Stimulated activated naive CD8-positive, alpha-beta T cell treated with anti-CD3 and anti-CD28 coated beads, Interleukin-15, Interleukin-2, amounts not matched to agents 100 ng/mL and 50 ng/mL, for 24 hours (primary cell): ENCODE data around the gene FLNA.

Experiments
- H3K27ac Mint-ChIP-seq: one replicate; pipeline ENCODE4 v1.8.0; 2021; ENCODE audit warnings: mild to moderate bottlenecking, mixed read lengths
- H3K27me3 Mint-ChIP-seq: one replicate; pipeline ENCODE4 v1.8.0; 2021; ENCODE audit warnings: mixed read lengths
- H3K36me3 Mint-ChIP-seq: one replicate; pipeline ENCODE4 v1.8.0; 2021; ENCODE audit warnings: low read depth, mixed read lengths
- H3K4me1 Mint-ChIP-seq: one replicate; pipeline ENCODE4 v1.8.0; 2021; ENCODE audit warnings: low read depth, mixed read lengths
- H3K4me3 Mint-ChIP-seq: one replicate; pipeline ENCODE4 v1.8.0; 2021; ENCODE audit warnings: mild to moderate bottlenecking, mixed read lengths
- H3K9me3 Mint-ChIP-seq: one replicate; pipeline ENCODE4 v1.8.0; 2021; ENCODE audit warnings: mixed read lengths

FLNA gene, protein sequence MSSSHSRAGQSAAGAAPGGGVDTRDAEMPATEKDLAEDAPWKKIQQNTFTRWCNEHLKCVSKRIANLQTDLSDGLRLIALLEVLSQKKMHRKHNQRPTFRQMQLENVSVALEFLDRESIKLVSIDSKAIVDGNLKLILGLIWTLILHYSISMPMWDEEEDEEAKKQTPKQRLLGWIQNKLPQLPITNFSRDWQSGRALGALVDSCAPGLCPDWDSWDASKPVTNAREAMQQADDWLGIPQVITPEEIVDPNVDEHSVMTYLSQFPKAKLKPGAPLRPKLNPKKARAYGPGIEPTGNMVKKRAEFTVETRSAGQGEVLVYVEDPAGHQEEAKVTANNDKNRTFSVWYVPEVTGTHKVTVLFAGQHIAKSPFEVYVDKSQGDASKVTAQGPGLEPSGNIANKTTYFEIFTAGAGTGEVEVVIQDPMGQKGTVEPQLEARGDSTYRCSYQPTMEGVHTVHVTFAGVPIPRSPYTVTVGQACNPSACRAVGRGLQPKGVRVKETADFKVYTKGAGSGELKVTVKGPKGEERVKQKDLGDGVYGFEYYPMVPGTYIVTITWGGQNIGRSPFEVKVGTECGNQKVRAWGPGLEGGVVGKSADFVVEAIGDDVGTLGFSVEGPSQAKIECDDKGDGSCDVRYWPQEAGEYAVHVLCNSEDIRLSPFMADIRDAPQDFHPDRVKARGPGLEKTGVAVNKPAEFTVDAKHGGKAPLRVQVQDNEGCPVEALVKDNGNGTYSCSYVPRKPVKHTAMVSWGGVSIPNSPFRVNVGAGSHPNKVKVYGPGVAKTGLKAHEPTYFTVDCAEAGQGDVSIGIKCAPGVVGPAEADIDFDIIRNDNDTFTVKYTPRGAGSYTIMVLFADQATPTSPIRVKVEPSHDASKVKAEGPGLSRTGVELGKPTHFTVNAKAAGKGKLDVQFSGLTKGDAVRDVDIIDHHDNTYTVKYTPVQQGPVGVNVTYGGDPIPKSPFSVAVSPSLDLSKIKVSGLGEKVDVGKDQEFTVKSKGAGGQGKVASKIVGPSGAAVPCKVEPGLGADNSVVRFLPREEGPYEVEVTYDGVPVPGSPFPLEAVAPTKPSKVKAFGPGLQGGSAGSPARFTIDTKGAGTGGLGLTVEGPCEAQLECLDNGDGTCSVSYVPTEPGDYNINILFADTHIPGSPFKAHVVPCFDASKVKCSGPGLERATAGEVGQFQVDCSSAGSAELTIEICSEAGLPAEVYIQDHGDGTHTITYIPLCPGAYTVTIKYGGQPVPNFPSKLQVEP (N-terminal part only)

DNA sequence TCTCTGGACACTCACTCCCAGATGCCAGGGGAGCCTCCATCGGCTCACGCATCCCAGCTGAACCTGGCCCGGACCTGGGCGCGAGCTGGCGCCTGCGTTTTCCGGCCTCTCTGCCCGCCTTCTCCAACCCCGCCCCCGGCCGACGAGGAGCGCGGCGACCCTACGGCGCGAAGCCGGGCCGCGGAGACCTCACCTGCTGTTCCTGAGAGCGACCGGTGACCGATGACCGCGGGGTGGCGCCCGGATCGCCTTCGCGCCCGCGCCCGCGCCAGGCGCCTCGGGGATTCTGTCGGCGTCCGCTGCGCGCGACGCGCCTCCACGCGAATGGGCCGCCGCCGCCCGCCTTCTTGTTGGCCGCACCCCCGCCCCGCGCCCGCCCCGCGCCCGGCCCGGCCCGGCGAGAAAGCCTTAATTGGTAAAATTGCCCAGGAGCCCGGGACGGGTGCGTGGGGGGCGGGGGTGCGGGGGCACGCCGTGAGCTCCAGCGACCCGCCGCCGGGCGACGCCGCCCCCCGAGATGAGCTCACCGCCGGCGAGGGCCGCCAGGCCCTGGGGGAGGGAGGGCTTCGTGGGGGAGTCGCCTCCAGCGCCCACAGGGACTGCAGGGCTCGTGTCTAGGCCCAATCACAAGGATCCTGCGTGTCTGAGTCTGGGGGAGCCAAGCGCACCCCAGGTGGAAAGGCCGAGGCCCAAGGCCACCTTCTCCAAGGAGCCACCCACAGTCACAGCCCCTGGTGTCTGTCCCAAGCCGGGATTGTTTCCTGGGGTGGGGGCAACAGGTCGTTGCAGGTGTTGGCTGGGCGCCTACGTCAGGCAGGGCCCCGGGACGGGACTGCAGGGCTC, at the start of gene FLNA:
TSS of gene FLNA (minus strand) at position 322 of the 843 bp plus-strand sequence. CDS start 3,389 bp downstream, outside the sequence.
- peaks cover 12% of the 10 kb centered on the region for H3K4me1 Mint-ChIP-seq
- no peak within 1 kb of the TSS for H3K27ac Mint-ChIP-seq
- no peaks in the 10 kb centered on the region for H3K27me3 Mint-ChIP-seq
- H3K9me3 Mint-ChIP-seq, result no peaks in the 10 kb centered on the region
- H3K36me3 Mint-ChIP-seq, result peaks cover 5% of the 10 kb centered on the region
- H3K4me3 Mint-ChIP-seq, result peak within 1 kb of the TSS; percentile 80

- no peaks in the 10 kb centered on the region for H3K27me3 Mint-ChIP-seq
- no peak overlapping the region for H3K27ac Mint-ChIP-seq
- H3K4me1 Mint-ChIP-seq, result peaks cover 5% of the 10 kb centered on the region
- peaks cover 5% of the 10 kb centered on the region for H3K36me3 Mint-ChIP-seq
- H3K4me3 Mint-ChIP-seq, result no peak overlapping the region
- H3K9me3 Mint-ChIP-seq, result no peaks in the 10 kb centered on the region
Observed at GRCh38 chrX:154420402-154420756, 45.9 kb upstream of the FLNA start.

GRCh38 chrX:154419688-154420401, 45.4 kb upstream of the FLNA start:
- Mint-ChIP-seq H3K27ac (no peak overlapping the region), H3K36me3 (peaks cover 5% of the 10 kb centered on the region), H3K4me1 (peaks cover 5% of the 10 kb centered on the region), H3K4me3 (no peak overlapping the region), H3K27me3 (no peaks in the 10 kb centered on the region), H3K9me3 (no peaks in the 10 kb centered on the region)

GRCh38 chrX:154419189-154419588, 44.8 kb upstream of the FLNA start:
- H3K27me3 Mint-ChIP-seq, result no peaks in the 10 kb centered on the region
- H3K27ac Mint-ChIP-seq, result no peak overlapping the region
- peaks cover 5% of the 10 kb centered on the region for H3K36me3 Mint-ChIP-seq
- no peaks in the 10 kb centered on the region for H3K9me3 Mint-ChIP-seq
- no peak overlapping the region for H3K4me3 Mint-ChIP-seq
- H3K4me1 Mint-ChIP-seq, result peaks cover 5% of the 10 kb centered on the region

GRCh38 chrX:154417157-154417556, 42.7 kb upstream of the FLNA start:
- Mint-ChIP-seq H3K27ac (no peak overlapping the region), H3K4me1 (peaks cover 11% of the 10 kb centered on the region), H3K36me3 (peaks cover 5% of the 10 kb centered on the region), H3K27me3 (no peaks in the 10 kb centered on the region), H3K9me3 (no peaks in the 10 kb centered on the region), H3K4me3 (no peak overlapping the region)

DNA sequence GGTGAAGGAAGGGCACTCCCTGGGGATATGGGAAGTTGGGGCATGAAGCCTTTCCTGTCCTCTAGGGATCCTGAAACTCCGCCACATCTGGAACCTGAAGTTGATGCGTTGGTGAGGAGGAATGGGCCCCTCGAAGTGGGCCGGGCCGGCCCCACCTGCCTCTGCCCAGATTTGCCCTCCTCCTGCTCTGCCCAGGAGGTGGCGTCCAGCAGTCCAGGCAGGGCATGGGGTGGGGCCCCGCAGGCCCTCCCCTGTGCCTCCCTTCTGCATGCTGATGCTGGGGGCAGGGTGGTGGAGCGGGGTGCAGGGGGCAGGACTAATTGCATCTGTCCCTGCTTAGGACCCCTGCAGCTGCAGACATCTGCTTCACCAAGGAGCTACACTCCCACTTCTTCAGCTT, 38.7 kb upstream of the FLNA start:
- peak overlapping the region; percentile 67 for H3K27ac Mint-ChIP-seq
- no peaks in the 10 kb centered on the region for H3K27me3 Mint-ChIP-seq
- no peaks in the 10 kb centered on the region for H3K9me3 Mint-ChIP-seq
- peaks cover under 1% of the 10 kb centered on the region for H3K36me3 Mint-ChIP-seq
- H3K4me3 Mint-ChIP-seq, result no peak overlapping the region
- peaks cover 23% of the 10 kb centered on the region for H3K4me1 Mint-ChIP-seq

DNA sequence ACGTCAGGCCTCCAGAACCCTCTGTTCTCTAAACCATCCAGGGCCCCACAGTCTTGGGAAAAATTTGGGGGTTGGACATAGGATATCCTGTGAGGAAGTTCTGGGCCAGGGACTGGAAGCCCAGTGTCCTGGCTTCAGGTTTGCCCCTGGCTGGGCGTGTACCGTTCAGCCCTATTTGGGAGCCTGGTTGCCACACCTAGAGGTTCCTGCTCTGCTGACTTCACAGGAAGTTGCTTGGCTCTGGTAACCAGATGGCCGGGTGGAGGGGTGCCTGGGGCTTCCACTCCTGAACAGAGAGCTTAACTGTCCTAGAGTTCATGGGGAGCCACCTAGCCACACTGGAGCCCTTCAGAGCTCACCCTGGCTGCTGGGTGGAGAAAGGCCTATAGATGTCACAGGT, 38.0 kb upstream of the FLNA start:
- H3K4me1 Mint-ChIP-seq, result peaks cover 23% of the 10 kb centered on the region
- H3K4me3 Mint-ChIP-seq, result peak overlapping the region; percentile 81
- no peaks in the 10 kb centered on the region for H3K27me3 Mint-ChIP-seq
- H3K27ac Mint-ChIP-seq, result peak overlapping the region; percentile 67
- no peaks in the 10 kb centered on the region for H3K36me3 Mint-ChIP-seq
- H3K9me3 Mint-ChIP-seq, result no peaks in the 10 kb centered on the region

DNA sequence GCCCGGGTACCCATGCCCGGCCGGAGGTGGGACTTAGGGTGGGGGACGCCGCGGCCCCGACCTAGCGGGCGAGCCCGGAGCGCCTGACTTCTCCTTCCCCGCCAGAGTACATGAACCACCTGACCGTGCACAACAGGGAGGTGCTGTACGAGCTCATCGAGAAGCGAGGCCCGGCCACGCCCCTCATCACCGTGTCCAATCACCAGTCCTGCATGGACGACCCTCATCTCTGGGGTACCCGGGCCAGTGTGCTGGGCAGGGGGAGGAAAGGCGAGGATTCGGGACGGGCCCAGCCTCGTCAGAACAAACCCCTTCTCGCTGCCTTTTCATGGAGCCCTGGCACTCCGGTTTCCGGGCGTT, 37.5 kb upstream of the FLNA start:
- Mint-ChIP-seq H3K4me1 (peaks cover 23% of the 10 kb centered on the region), H3K27me3 (no peaks in the 10 kb centered on the region), H3K4me3 (peak overlapping the region; percentile 81), H3K9me3 (no peaks in the 10 kb centered on the region), H3K36me3 (no peaks in the 10 kb centered on the region), H3K27ac (peak overlapping the region; percentile 67)

DNA sequence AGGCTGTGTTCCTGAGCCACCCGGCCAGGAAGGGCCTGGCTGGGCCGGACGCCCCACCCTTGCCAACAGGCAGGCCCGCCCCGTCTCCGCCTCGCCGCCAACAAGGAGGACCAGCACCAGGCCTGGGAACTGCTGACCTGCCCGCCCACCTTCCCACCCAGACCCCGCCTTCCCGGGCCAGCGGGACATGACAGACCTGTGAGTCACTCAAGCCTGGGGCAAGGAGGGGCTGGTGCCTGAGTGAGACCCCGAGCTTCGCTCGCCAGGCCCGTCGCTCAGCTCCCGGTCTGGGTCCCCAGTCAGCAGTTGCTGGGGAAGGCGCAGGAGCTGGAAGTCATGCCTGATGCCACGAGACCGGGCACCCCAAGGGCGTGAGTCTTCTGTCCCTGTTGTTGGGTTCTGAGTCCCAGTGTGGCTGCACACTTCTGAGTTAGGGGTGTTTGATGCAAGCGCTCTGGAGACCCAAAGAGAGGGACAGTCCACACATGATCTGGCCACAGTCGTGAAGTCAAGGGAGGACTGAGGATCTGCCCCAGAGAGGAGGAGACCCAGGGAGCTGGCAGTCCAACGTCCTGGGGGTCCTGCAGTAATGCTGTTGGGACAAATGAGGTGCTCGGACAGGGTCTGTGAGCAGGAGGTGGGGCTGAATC, 34.9 kb upstream of the FLNA start, which contains the start of gene DNASE1L1:
TSS of gene DNASE1L1 (minus strand) at position 33 of the 650 bp plus-strand sequence. CDS start 3,686 bp downstream, outside the sequence.
- H3K9me3 Mint-ChIP-seq, result no peaks in the 10 kb centered on the region

DNA sequence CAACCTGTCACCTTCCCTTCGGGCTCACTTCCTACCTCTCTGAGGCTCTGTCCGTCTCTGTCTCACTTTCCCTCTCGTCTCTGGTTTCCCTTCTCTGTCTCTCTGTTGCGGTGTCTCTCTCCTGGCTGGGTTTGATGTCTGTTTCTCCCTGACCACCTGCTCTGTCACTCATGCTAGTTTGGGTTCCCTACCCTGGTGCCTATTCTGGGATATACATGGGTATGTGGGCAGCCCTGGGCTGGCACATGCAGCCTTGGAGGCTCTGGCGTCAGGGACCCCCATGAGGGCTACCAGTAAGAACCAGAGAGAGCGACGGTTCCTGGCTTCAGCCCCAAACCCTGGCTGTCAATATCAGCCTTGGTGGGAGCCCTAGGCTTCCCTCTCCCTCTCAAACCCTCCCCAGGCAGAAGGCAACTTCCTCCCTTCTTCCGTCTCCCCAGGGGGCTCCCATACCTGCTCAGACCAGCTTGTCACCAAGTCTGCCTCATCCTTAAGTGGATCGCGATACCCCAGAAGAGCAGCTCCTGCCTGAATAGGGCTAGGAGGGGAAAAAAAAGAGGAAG, 34.3 kb upstream of the FLNA start:
- peaks cover 23% of the 10 kb centered on the region for H3K4me1 Mint-ChIP-seq
- peak overlapping the region; percentile 70 for H3K4me3 Mint-ChIP-seq
- no peaks in the 10 kb centered on the region for H3K27me3 Mint-ChIP-seq
- peak overlapping the region; percentile 61 for H3K27ac Mint-ChIP-seq
- no peaks in the 10 kb centered on the region for H3K36me3 Mint-ChIP-seq
- no peaks in the 10 kb centered on the region for H3K9me3 Mint-ChIP-seq

More for the DNA sequence above, 34.9 kb upstream of the FLNA start, which contains the start of gene DNASE1L1:
- Mint-ChIP-seq H3K36me3 (no peaks in the 10 kb centered on the region), H3K27me3 (no peaks in the 10 kb centered on the region), H3K4me3 (peak within 1 kb of the TSS; percentile 70), H3K4me1 (peaks cover 23% of the 10 kb centered on the region), H3K27ac (peak within 1 kb of the TSS; percentile 74)

DNA sequence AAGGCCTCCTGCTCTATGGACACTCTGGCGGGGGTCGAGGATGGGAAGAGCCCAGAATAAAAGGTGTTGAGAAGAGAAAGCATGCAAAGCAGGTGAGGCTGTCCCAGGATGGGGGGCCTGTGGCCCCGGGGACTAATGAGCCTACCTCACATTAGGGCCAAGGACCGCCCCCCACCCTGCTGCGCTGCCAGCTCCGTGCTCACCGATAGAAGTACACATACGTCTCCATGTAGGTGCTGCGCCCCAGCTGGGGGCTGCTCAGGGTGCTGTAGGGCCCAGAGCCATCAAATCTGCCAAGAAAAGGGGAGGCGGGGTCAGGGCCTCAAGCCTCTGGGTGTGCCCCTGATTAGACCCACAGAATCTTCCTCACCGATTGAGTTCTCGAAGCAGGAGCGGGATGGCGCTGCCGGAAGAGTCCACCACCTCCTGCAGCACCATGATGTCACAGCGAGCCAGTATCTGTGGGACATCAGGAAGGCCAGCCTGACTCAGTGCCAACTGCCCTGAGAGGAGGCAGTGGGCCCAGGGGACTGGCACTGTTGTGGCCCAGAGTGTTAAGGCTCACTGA, 30.3 kb upstream of the FLNA start:
- Mint-ChIP-seq H3K4me1 (peaks cover 24% of the 10 kb centered on the region), H3K27ac (no peak overlapping the region), H3K36me3 (peaks cover 13% of the 10 kb centered on the region), H3K4me3 (no peak overlapping the region), H3K9me3 (no peaks in the 10 kb centered on the region), H3K27me3 (no peaks in the 10 kb centered on the region)

- Mint-ChIP-seq H3K4me3 (no peak overlapping the region), H3K27me3 (peaks cover under 1% of the 10 kb centered on the region), H3K4me1 (peaks cover 26% of the 10 kb centered on the region), H3K36me3 (peaks cover 21% of the 10 kb centered on the region), H3K9me3 (no peaks in the 10 kb centered on the region), H3K27ac (no peak overlapping the region)
Observed at GRCh38 chrX:154403858-154404257, 29.4 kb upstream of the FLNA start.
